Neural cell (in vitro differentiated cells): ENCODE measurements around the gene PPM1H. TPM values are rescaled to one million over a fixed set of nuclear protein-coding genes. Genes with fewer than 3 reads are reported as not detected.

Source experiments
- H2AFZ ChIP-seq: fragments of 200-600, 300-800 bp; sonication (generic), shearing (Covaris generic); 2 replicates; pipeline ENCODE4 v1.6.0; 2014; ENCODE audit warnings: low read depth, mild to moderate bottlenecking, antibody characterized with exemption, low read length, moderate library complexity
- H3F3A ChIP-seq: fragments of 200-600 bp; shearing (Covaris generic); 2 replicates; pipeline ENCODE4 v1.6.1; 2016; ENCODE audit warnings: mild to moderate bottlenecking, moderate library complexity, mixed read lengths, antibody characterized with exemption, low read length; ENCODE audit not compliant: insufficient read depth, poor library complexity, severe bottlenecking
- H3K27ac ChIP-seq: fragments of 200-600, 300-800 bp; sonication (generic), shearing (Covaris generic); 2 replicates; pipeline ENCODE4 v1.5.1; 2014; ENCODE audit warnings: mild to moderate bottlenecking, low read length, moderate library complexity
- H3K27me3 ChIP-seq: fragments of 300-800, 200-600 bp; sonication (generic), shearing (Covaris generic); 2 replicates; pipeline ENCODE4 v1.6.0; 2014; ENCODE audit warnings: mild to moderate bottlenecking, low read depth, low read length, moderate library complexity; ENCODE audit not compliant: insufficient read depth
- H3K36me3 ChIP-seq: fragments of 300-800, 200-600 bp; sonication (generic), shearing (Covaris generic); 2 replicates; pipeline ENCODE4 v1.5.1; 2014; ENCODE audit warnings: mild to moderate bottlenecking, antibody characterized with exemption, low read length, moderate library complexity; ENCODE audit not compliant: insufficient read depth
- H3K4me2 ChIP-seq: fragments of 300-800, 200-600 bp; sonication (generic), shearing (Covaris generic); 2 replicates; pipeline ENCODE4 v1.6.0; 2014; ENCODE audit warnings: mild to moderate bottlenecking, low read length
- H3K4me3 ChIP-seq: fragments of 300-800, 200-600 bp; sonication (generic), shearing (Covaris generic); 2 replicates; pipeline ENCODE4 v1.5.1; 2014; ENCODE audit warnings: mild to moderate bottlenecking, low read length, moderate library complexity
- H3K79me2 ChIP-seq: fragments of 200-600 bp; shearing (Covaris generic); replicated peaks from 2 replicates; pipeline ENCODE4 v1.6.0; 2014; ENCODE audit warnings: mild to moderate bottlenecking, low read length, moderate library complexity; ENCODE audit not compliant: insufficient read depth
- H3K9ac ChIP-seq: fragments of 300-800, 200-600 bp; sonication (generic), shearing (Covaris generic); 2 replicates; pipeline ENCODE4 v1.6.1; 2016; ENCODE audit warnings: mild to moderate bottlenecking, low read length, mixed read lengths
- H3K9me2 ChIP-seq: fragments of 200-600 bp; shearing (Covaris generic); 2 replicates; pipeline ENCODE4 v1.6.1; 2016; ENCODE audit warnings: mild to moderate bottlenecking, low read length, mixed read lengths; ENCODE audit not compliant: insufficient read depth
- H3K9me3 ChIP-seq: fragments of 200-600, 300-800 bp; sonication (generic), shearing (Covaris generic); 2 replicates; pipeline ENCODE4 v1.6.1; 2016; ENCODE audit warnings: mild to moderate bottlenecking, mixed run types, low read length, moderate library complexity, mixed read lengths
- H4K20me1 ChIP-seq: fragments of 200-600 bp; shearing (Covaris generic); 2 replicates; pipeline ENCODE4 v1.6.1; 2016; ENCODE audit warnings: mild to moderate bottlenecking, mixed run types; ENCODE audit not compliant: insufficient read depth
- CTCF ChIP-seq: fragments of 450-650 bp; IDR thresholded peaks from 2 replicates; pipeline ENCODE4 v1.5.1; 2014; ENCODE audit warnings: antibody characterized with exemption, mild to moderate bottlenecking, moderate library complexity; ENCODE audit not compliant: poor library complexity, severe bottlenecking
- EP300 ChIP-seq: fragments of 450-650 bp; conservative IDR thresholded peaks from 2 replicates; pipeline ENCODE4 v1.6.1; 2014; ENCODE audit warnings: antibody characterized with exemption, mild to moderate bottlenecking, moderate library complexity; ENCODE audit not compliant: poor library complexity, severe bottlenecking
- EZH2 ChIP-seq: fragments of 200-600, 300-800 bp; shearing (Covaris generic), sonication (generic); IDR thresholded peaks from 2 replicates; pipeline ENCODE4 v1.6.1; 2014; ENCODE audit warnings: antibody characterized with exemption, low read length, borderline replicate concordance, mild to moderate bottlenecking; ENCODE audit not compliant: insufficient read depth, poor library complexity, severe bottlenecking
- MXI1 ChIP-seq: fragments of 450-650 bp; conservative IDR thresholded peaks from 2 replicates; pipeline ENCODE4 v1.6.1; 2014; ENCODE audit warnings: antibody characterized with exemption, mild to moderate bottlenecking; ENCODE audit not compliant: poor library complexity, severe bottlenecking
- POLR2AphosphoS5 ChIP-seq: IDR thresholded peaks from 2 replicates; pipeline ENCODE4 v1.6.1; 2012
- RAD21 ChIP-seq: fragments of 450-650 bp; conservative IDR thresholded peaks from 2 replicates; pipeline ENCODE4 v1.6.1; 2014; ENCODE audit warnings: antibody characterized with exemption, mild to moderate bottlenecking, moderate library complexity
- REST ChIP-seq: IDR thresholded peaks from 2 replicates; pipeline ENCODE4 v1.6.1; 2012; ENCODE audit warnings: borderline replicate concordance
- SMC3 ChIP-seq: fragments of 450-650 bp; conservative IDR thresholded peaks from 2 replicates; pipeline ENCODE4 v1.6.1; 2014; ENCODE audit warnings: antibody characterized with exemption, mild to moderate bottlenecking, moderate library complexity; ENCODE audit not compliant: poor library complexity
- TAF1 ChIP-seq: IDR thresholded peaks from 2 replicates; pipeline ENCODE4 v1.6.1; 2012; ENCODE audit warnings: low read depth
- polyA plus RNA-seq: library from polyadenylated mRNA; depleted of rRNA; stranded (reverse); fragments of >200 nt; gene quantifications from 2 replicates; pipeline ENCODE4 v1.2.3, GENCODE V29; 2014

Gene PPM1H
- polyA plus RNA-seq, 1 donor from 2014 or later = 3.9 TPM

- Histone ChIP-seq H3K9me3 (no peaks in the 10 kb centered on the region), H3K4me2 (no peak overlapping the region), H3K4me3 (no peak overlapping the region), H3K36me3 (no peaks in the 10 kb centered on the region), H4K20me1 (no peaks in the 10 kb centered on the region), H2AFZ (no peak overlapping the region), H3K27ac (no peak overlapping the region), H3F3A (no peaks in the 10 kb centered on the region), H3K9me2 (no peaks in the 10 kb centered on the region), H3K9ac (no peak overlapping the region), H3K79me2 (no peaks in the 10 kb centered on the region), H3K27me3 (no peaks in the 10 kb centered on the region)
- TF ChIP-seq CTCF (no peak), MXI1 (no peak), EP300 (no peak), POLR2AphosphoS5 (no peak), REST (no peak), SMC3 (no peak), EZH2 (no peak), RAD21 (no peak), TAF1 (no peak)
Observed at GRCh38 chr12:62891805-62892549, 43.0 kb downstream of the PPM1H start.

GRCh38 chr12:62888454-62889110 lies 46.4 kb downstream of the PPM1H start:
- Histone ChIP-seq H3K27me3 (no peaks in the 10 kb centered on the region), H3K27ac (no peak overlapping the region), H3K36me3 (no peaks in the 10 kb centered on the region), H3F3A (no peaks in the 10 kb centered on the region), H3K4me2 (no peak overlapping the region), H3K79me2 (no peaks in the 10 kb centered on the region), H3K9me2 (no peaks in the 10 kb centered on the region), H3K9ac (no peak overlapping the region), H3K4me3 (no peak overlapping the region), H3K9me3 (no peaks in the 10 kb centered on the region), H4K20me1 (no peaks in the 10 kb centered on the region), H2AFZ (no peak overlapping the region)
- no peak for TF ChIP-seq POLR2AphosphoS5
- no peak for TF ChIP-seq EZH2
